GM23248 (cell line): ENCODE results near the gene XRRA1.

Experiments used
- EZH2 ChIP-seq: fragments of 200-600 bp; sonication (generic); IDR thresholded peaks from 2 replicates; pipeline ENCODE4 v1.6.1; 2018; ENCODE audit warnings: antibody characterized with exemption, mild to moderate bottlenecking; ENCODE audit not compliant: insufficient read depth, poor library complexity, severe bottlenecking
- EZH2phosphoT487 ChIP-seq: fragments of 200-600 bp; sonication (generic); IDR thresholded peaks from 2 replicates; pipeline ENCODE4 v1.6.1; 2018; ENCODE audit warnings: antibody characterized with exemption, moderate library complexity, mild to moderate bottlenecking, low read depth; ENCODE audit not compliant: insufficient read depth

- TF ChIP-seq EZH2phosphoT487, result no peak
- no peak for TF ChIP-seq EZH2
These were observed 35.8 kb upstream of the XRRA1 start for GRCh38 chr11:74984730-74985129.
